LNCAP (cell line): ENCODE results near the gene PDE7B.

Source experiments
- TF ChIP-seq, protein P1 (sequence below): fragments of 450-650 bp; IDR thresholded peaks from 2 replicates; pipeline ENCODE4 v1.5.1; 2017; ENCODE audit warnings: mild to moderate bottlenecking

PDE7B gene

DNA sequence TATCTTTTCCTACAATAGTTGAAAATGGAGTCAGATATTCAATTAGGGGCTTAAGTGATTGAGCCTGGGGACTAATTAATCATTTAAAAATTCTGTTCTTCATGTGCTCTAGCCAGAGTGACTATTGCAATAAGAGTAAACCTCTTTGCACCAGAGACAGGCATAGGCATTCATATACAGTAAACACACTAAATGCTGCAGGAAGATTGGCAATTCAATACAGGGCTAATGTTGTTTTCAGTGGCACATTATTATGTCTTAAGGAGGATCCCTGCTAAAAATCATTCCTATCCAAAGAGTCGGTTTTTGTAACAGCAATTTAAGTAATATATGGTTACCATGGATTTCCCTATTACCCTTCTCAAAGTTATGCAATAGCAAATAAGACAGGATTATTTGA lies 1.2 kb downstream of the PDE7B start:
- TF ChIP-seq, protein P1, sequence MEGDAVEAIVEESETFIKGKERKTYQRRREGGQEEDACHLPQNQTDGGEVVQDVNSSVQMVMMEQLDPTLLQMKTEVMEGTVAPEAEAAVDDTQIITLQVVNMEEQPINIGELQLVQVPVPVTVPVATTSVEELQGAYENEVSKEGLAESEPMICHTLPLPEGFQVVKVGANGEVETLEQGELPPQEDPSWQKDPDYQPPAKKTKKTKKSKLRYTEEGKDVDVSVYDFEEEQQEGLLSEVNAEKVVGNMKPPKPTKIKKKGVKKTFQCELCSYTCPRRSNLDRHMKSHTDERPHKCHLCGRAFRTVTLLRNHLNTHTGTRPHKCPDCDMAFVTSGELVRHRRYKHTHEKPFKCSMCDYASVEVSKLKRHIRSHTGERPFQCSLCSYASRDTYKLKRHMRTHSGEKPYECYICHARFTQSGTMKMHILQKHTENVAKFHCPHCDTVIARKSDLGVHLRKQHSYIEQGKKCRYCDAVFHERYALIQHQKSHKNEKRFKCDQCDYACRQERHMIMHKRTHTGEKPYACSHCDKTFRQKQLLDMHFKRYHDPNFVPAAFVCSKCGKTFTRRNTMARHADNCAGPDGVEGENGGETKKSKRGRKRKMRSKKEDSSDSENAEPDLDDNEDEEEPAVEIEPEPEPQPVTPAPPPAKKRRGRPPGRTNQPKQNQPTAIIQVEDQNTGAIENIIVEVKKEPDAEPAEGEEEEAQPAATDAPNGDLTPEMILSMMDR, result no peak

DNA sequence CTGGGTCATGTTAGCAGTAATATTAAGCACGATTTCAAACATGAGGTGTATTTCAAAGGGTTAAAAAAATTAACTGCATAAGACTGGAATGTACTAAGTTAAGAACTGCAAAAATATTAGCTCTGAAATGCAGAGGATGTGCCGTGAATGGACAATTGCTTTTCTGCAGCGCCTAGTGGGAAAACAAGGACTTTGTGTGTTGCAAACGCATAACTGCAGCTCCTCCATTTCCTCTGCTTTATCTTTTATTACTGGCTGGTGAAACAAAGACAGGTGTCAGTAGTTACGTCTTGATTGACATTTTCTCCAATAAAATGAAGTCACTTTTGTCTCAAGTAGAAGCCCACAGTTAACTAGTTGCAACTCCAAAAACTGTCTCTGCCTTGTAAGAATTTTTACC lies 1.7 kb downstream of the PDE7B start:
- TF ChIP-seq, protein P1, result no peak

DNA sequence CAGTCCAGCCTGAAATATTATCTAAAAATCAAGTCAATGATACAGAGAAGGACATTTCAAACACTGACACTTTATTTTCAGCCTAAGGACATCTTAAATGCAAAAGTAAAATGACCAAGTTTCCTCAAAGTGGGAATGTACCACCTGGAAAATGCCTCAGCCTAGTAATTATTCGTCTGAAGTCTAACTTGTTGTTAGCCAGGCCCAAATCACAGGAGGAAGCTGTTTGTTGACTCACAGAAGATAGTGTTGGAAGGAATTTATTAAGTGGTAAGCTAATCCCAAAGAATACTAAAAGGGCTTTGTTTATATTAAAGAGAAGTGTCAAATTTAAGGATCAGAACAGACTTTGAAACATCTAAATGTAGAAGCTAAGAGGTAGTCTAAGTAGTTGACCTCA lies 2.5 kb downstream of the PDE7B start:
- TF ChIP-seq, protein P1, result no peak

DNA sequence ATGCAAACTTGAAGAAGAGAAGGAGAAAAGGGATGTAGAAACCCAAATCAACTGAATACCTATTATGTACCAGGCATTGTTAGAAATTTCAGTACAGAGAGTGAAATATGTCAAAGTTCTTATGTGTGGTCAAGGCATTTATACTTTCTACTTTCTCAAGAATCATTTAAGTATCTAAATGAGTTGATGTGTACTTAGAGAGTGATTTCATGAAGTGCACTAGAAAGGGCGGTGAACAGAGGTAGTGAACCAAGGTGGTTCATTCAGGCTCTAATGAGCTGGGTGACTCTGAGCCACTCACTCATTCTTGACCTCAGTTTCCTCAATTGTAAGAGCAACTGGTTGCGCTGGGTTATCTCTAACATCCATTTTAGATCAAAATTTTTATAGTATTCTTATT lies 3.3 kb downstream of the PDE7B start:
- TF ChIP-seq, protein P1, result no peak

DNA sequence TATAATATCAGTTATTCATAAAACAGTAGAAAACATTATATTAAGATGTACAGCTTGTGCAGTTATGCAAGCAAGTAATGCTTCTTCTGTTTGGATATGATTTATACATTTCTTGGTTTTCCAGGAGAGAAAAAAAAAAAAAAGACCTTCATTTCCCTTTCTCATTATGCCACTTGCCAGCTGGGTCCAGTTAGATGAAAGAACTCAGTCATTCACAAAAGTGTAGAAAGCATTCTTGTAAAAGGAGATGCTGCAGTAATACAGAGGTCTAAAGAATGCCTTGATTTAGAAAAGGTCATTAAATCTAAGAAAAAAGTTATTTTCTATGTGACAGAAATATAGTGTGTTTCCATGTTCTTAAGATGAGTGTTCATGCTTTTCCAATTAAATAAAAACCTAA lies 7.4 kb downstream of the PDE7B start:
- TF ChIP-seq, protein P1, result no peak

DNA sequence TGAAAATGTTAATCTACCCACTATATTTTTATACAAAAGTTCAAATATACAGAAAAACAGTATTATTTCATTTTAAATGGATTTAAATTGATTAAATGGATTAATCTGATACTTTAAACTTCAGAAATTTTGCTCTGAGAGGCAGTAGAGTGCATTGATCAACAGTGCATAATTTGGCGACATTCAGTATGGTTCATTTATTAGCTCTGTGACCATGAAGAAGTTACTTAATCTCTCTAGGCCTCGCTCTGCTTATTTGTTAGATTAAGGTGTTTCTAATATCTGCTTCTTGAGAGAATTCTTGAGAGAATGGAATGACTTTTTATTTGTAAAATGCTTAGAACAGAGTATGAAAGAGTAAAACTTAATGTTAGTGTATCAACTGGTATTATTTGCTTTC lies 8.9 kb downstream of the PDE7B start:
- TF ChIP-seq, protein P1, result no peak

DNA sequence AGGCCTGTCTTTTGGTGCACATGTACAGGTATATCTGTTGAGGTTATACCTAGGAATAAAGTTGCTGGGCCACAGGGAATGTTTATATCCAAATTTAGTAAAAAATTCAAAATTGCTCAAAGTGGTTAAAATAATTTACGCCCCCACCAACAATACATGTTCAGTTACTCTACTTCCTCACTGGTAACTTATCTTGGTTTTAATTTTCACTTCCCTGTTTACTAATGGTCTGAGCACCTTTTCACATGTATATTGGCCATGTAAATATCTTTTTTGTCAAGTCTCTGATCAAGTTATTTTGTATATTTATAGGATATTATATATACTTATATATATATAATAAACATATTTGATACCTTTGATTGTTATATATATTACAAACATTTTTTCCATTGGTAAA lies 9.7 kb downstream of the PDE7B start:
- TF ChIP-seq, protein P1, result no peak

DNA sequence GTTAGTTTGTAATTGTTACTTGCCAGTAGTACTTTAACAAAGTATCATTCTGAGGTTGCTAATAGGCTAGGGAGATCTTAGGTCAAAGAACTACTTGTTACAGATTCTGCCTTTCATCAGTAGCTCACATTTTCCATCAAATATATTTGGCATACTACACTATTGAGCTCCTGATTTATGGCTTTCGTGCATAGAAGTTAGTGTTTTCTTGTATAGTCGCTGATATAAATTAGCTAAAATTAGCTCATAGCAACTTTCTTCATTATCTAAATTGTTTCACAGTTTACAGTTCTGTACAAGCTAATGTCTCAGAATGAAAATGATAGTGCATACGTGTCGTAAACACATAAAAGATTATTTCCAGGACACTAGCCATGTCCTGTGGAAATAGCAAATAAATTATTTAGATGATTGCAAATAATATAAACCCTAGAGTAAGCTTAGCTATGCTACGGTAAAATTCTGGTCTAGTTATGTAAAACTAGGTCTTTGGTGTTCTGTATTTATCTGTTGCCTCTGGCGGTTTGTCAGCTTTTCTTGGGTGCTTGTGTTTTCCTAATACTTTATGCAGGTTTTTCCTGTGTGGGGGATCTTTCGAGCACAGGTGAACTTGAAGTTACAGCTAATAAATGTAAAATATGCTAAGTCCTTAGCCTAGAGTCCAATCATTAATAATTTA lies 15.1 kb downstream of the PDE7B start:
- TF ChIP-seq, protein P1, result no peak
